Stimulated activated CD8-positive, alpha-beta memory T cell treated with anti-CD3 and anti-CD28 coated beads, Interleukin-15, amount 100 ng/mL, for 1 hour (primary cell): Measurements from ENCODE around the gene ZNF608.

Source experiments
- DNase-seq: peaks from one replicate; pipeline ENCODE4 v3.0.0-alpha.2; 2020; ENCODE audit warnings: low read depth

ZNF608 gene

GRCh38 chr5:124719113-124719967, 27.1 kb downstream of the ZNF608 start:
- no peak for DNase-seq

DNA sequence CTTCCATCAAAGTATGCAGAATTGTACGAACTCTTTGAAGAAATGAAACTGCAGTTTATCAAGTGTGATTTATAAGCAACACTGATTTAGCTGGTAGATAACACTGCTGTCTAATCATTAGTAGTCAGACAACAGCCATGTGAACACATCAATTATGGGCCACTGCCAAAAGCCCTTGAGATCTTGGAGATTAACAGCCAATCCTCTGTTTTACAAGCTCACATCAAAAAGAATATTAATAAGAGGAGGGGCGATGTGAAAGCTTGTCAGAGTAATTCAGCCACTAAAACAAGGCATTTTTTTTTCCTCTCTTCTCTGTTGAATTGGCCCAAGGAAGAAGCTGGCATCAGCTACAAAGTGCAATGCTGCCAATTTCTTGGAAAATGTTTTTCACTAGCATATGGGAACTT, 28.1 kb downstream of the ZNF608 start:
- DNase-seq, result no peak

DNA sequence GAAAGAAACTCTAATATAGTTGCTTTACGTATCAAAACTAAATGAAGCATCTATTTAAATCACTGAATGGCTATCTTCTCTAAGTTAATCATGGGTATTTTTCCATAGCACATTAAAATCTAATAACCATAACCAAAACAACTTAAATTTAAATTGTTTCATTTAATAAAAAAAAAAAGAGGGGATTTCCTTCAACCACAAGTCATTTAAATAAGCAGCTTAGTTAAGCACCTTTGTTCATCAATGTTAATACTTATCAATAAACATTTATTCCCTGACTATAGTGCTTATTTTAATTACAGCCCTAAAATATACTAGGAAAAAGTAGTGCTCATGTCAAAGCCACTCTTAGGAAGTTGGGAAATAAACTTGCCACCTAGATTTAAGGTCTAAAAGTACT, 30.3 kb downstream of the ZNF608 start:
- no peak for DNase-seq

- DNase-seq, result no peak
These were observed 31.5 kb downstream of the ZNF608 start for GRCh38 chr5:124714910-124715309.

DNA sequence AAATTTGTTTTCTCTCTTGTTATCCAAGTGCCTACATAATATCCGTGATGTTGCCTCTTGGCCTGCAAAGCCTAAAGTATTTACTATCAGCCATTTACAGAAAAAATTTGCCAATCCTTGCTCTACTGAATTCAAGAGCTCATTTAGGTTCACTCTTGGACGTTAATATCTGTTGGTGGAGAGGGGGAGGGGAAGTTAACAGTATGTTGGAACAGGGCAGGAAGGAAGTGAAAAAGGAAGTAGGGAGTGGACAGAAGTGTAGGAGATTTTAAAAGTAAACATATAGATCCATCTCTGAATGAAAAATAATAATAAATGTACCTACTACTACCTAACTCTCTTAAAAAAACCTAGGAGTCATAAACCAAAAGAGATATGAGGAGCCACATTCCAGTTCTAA, 32.8 kb downstream of the ZNF608 start:
- DNase-seq, result no peak

- no peak for DNase-seq
These were observed 33.6 kb downstream of the ZNF608 start for GRCh38 chr5:124712731-124713305.

DNA sequence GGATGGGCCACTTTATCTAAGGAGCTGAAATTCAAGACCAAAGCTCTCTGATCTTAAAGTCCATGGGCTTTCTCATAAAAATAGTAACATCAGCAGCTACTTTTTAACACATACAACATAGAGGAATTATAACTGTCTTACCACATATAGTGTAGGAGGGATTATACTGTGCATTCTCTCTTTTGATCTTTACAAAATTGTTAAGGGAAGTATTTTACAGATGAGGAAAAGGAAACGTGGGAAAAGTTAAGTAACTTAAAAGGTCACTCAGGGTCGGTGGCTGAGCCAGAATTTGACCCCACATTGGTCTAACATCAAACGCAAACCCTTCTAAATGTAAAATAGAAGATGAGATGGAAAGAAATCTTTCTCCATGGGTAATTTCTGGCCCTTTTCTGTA, 38.4 kb downstream of the ZNF608 start:
- no peak for DNase-seq

GRCh38 chr5:124707520-124707919, 38.9 kb downstream of the ZNF608 start:
- no peak for DNase-seq

GRCh38 chr5:124706729-124707361, 39.6 kb downstream of the ZNF608 start:
- no peak for DNase-seq

GRCh38 chr5:124706051-124706450, 40.4 kb downstream of the ZNF608 start:
- no peak for DNase-seq

DNA sequence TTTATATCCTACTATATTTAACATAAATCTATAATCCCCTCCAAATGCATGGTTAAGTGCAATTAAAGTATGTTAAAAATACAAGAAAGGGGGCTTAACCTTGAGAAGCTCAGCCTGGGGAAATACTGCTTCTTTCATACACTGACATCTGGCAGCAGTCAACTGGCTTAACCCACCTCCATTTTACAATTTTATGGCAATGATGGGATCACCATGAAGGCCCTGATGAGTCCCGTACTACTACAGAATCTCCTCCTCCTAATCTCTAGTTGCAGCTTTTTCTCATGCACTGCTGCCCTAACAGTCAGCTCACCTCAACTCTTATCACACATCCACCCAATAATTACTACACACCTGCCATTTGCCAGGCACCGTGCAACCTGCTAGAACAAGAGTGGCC, 40.9 kb downstream of the ZNF608 start:
- no peak for DNase-seq

DNA sequence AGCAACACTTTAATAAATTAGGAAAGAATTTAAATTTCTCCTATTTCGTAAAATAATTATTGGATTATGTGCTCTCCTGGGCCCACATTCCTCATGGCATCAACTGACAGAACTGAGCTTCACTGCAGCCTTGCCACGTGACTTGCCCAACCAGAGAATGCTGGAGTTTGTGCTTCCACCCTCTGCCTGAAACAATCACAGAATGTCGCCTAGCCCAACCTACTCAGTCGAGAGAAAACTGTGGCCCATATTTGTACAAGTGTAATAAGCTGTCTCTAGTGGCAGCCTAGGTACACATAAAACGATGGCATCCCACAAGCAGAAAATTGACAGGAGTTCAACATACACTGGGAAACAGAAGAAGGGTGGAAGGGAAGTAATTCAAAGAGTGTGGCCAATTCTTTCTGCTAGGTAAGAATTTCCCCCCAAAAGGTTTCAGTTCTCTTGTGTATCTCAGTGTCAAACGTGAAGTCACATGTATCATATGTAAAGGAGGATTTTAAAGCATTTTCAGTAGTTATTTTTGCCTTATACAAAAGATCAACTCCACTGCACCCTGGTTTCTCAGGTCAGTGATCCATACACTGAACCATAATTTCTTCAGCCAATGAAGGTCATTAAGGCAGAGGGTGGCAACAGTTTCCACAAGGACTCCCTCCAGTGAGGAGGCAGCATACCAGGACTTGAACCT, 41.7 kb downstream of the ZNF608 start:
- DNase-seq, result no peak

GRCh38 chr5:124703995-124704394, 42.4 kb downstream of the ZNF608 start:
- no peak for DNase-seq

DNA sequence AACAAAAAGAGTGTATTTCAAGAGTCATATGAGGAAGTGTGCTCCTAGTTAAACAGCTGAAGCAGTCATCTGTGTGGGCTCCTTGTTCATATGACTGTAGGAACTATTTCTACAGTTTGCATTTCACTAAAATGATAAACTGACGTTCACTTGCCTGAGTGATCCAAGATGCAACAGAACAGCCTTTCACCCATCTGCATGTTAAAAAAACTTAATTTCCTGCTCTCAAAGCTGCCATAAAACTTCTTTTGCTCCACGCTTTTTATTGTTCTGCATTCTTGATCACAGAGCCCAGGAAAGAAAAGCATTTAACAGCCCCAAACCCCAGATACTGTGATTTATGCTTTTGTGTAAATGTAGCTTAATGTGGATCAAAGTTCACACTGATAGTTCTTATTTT, 43.9 kb downstream of the ZNF608 start:
- no peak for DNase-seq

GRCh38 chr5:124701873-124702425, 44.5 kb downstream of the ZNF608 start:
- no peak for DNase-seq

DNA sequence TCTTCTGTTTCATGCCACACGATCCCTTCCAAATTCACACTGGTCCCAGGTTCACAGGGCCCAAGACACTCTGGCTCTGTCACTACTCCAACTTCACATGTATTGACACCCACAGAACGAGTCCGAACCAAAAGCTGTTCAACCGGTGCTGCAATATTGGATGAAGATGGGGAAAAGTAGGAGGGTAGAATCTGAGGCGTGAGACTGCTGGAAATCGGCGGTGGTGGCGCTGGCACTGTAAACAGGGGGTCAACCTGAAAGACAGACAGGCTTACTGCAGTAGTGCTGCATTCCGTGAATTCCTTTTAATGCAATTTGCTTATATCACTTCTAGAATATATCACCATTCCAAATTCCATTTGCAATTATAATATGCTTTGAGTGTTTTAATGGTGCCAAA, 45.4 kb downstream of the ZNF608 start:
- no peak for DNase-seq

DNA sequence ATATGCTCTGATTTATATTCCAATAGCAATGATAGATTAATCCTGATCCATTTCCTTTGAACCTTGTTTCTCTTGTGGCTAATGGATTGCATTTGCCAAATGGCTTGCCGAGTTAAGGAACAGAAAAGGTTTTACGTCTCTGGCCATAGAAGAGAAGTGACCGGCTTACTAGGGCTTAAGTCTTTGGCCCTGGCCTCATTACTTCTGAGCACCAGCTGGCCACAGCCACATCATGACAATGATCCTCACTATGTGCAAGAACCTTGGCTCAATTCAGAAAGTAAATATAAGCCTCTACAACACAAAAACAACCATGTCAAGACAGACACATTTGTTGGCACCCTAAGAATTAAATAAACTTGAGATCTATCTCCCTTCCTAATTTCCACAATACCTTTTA, 46.1 kb downstream of the ZNF608 start:
- no peak for DNase-seq

GRCh38 chr5:124698770-124699169, 47.7 kb downstream of the ZNF608 start:
- no peak for DNase-seq

GRCh38 chr5:124697933-124698591, 48.4 kb downstream of the ZNF608 start:
- no peak for DNase-seq

DNA sequence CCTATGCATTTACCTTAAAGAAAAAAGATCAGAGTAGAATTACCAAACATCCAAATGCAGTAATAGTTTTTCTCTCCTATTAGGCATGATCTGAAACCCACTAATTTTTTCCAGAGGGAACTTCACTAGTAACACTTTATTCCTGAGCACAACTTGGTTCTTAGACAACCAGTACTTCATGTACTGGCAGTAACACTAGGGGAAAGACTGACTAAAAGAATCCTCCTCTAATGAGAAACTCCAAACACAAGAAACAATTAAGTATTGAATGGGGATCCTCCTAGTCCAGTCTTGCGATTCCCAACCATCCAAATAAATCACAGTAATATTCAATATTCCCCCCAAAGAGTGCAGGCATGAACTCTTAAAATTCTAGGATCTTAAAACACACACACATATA, 48.9 kb downstream of the ZNF608 start:
- no peak for DNase-seq

- DNase-seq, result no peak
These were observed 49.5 kb downstream of the ZNF608 start for GRCh38 chr5:124696898-124697297.
